ENCODE results near the gene SLC2A6. TPM values are rescaled to one million over a fixed set of nuclear protein-coding genes. Genes with fewer than 3 reads are reported as not detected.
A peak's percentile ranks its signal among the peaks of the same experiment; 100 is the strongest.

SLC2A6 gene
- total RNA-seq, 1 experiment from 2014 or later: 10.7 TPM

GRCh38 chr9:133477461-133477860 lies 1.4 kb downstream of the SLC2A6 start:
- no peaks in the 10 kb centered on the region for H3K9me3 ChIP-seq (ENCODE audit: control insufficient read depth in 1 of 2, insufficient read depth in 1 of 2, low read depth in 1 of 2, low read length in 2 of 2)
- no peak overlapping the region for H3K27ac ChIP-seq (ENCODE audit: low read depth, low read length)
- no peaks in the 10 kb centered on the region for H4K20me1 ChIP-seq (ENCODE audit: insufficient read depth)
- H3K36me3 ChIP-seq (ENCODE audit: control insufficient read depth in 1 of 2, insufficient read depth in 2 of 2, low read length in 2 of 2): no peaks in the 10 kb centered on the region
- H3K9ac ChIP-seq (ENCODE audit: low read length): no peak overlapping the region
- RAD21 ChIA-PET (ENCODE audit: low non-redundant PET in 1 of 2, low total read pairs in 2 of 2, uncharacterized antibody in 2 of 2, unreplicated experiment in 2 of 2): no interaction called here
- TF ChIP-seq CBX3 (IDR thresholded peaks at IDR 0.05; ENCODE audit: low read depth): no peak
- ATAC-seq (no peak), DNase-seq (ENCODE audit: low read depth, low spot score) (no peak)
- intact Hi-C loops (cut with micrococcal nuclease): no loop called here
- TSS peak; percentile 44 for BruUV-seq (replicated peaks)
- peaks cover 13 to 21% of the 10 kb centered on the region in 2 experiments; a peak in 3 of 4 replicates for H3K4me1 ChIP-seq (ENCODE audit: control insufficient read depth in 1 of 2, insufficient read depth in 2 of 2, low read length in 2 of 2)
- peaks cover 6% of the 10 kb centered on the region; the same call in 1 of the 2 replicates for H3K79me2 ChIP-seq (ENCODE audit: insufficient read depth, low read length)
- CTCF ChIA-PET: no interaction called here
- H3K27me3 ChIP-seq (ENCODE audit: insufficient read depth, low read length): no peaks in the 10 kb centered on the region
- H2AFZ ChIP-seq (ENCODE audit: low read depth, low read length, poor library complexity, severe bottlenecking): no peak overlapping the region
- H3K4me3 ChIP-seq (replicated peaks in 1 of 2; ENCODE audit: low read depth in 1 of 2, low read length in 2 of 2): no peak overlapping the region
- POLR2A ChIA-PET: no interaction called here
- peak overlapping the region; percentile 98; the same call in 1 of the 2 replicates for H3K4me2 ChIP-seq (ENCODE audit: low read length)
- H3K9me2 ChIP-seq (ENCODE audit: insufficient read depth): no peaks in the 10 kb centered on the region

DNA sequence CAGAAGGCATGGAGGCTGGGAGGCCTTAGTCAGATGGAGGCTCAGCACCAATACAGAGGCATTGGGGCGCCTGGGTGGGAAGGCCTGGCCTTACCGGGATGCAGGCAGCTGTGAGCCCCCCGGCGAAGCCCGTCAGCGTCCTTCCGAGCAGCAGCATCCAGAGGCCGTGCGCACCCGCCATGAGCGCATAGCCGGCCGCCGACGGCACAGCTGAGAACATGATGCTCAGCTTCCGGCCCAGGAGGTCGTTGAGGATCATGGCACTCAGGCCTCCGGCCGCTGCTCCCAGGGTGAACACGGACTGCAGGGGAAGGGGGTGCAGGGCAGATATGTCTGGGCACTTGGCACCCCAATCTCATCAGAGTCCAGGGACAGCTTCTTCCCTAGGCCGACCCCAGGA lies 2.0 kb downstream of the SLC2A6 start:
- no TSS peak for BruUV-seq (replicated peaks)
- Histone ChIP-seq H3K9me3 (ENCODE audit: control insufficient read depth in 1 of 2, insufficient read depth in 1 of 2, low read depth in 1 of 2, low read length in 2 of 2) (no peaks in the 10 kb centered on the region), H2AFZ (ENCODE audit: low read depth, low read length, poor library complexity, severe bottlenecking) (no peak overlapping the region), H3K36me3 (ENCODE audit: control insufficient read depth in 1 of 2, insufficient read depth in 2 of 2, low read length in 2 of 2) (no peaks in the 10 kb centered on the region), H3K79me2 (ENCODE audit: insufficient read depth, low read length) (peaks cover 6% of the 10 kb centered on the region; the same call in 1 of the 2 replicates), H3K4me1 (ENCODE audit: control insufficient read depth in 1 of 2, insufficient read depth in 2 of 2, low read length in 2 of 2) (peaks cover 13 to 21% of the 10 kb centered on the region in 2 experiments; a peak in 3 of 4 replicates), H4K20me1 (ENCODE audit: insufficient read depth) (no peaks in the 10 kb centered on the region), H3K27me3 (ENCODE audit: insufficient read depth, low read length) (no peaks in the 10 kb centered on the region), H3K9ac (ENCODE audit: low read length) (no peak overlapping the region), H3K4me2 (ENCODE audit: low read length) (no peak overlapping the region), H3K9me2 (ENCODE audit: insufficient read depth) (no peaks in the 10 kb centered on the region), H3K4me3 (replicated peaks in 1 of 2; ENCODE audit: low read depth in 1 of 2, low read length in 2 of 2) (no peak overlapping the region), H3K27ac (ENCODE audit: low read depth, low read length) (no peak overlapping the region)
- ATAC-seq: no peak
- DNase-seq (ENCODE audit: low read depth, low spot score): no peak
- intact Hi-C loops (cut with micrococcal nuclease): no loop called here
- ChIA-PET CTCF (no interaction called here), RAD21 (ENCODE audit: low non-redundant PET in 1 of 2, low total read pairs in 2 of 2, uncharacterized antibody in 2 of 2, unreplicated experiment in 2 of 2) (no interaction called here), POLR2A (no interaction called here)
- TF ChIP-seq CBX3 (IDR thresholded peaks at IDR 0.05; ENCODE audit: low read depth) (no peak), ZFX (IDR thresholded peaks at IDR 0.05) (no peak), ZNF274 (IDR thresholded peaks at IDR 0.05; ENCODE audit: low read depth, low read length) (no peak), MAX (IDR thresholded peaks at IDR 0.05) (no peak), ZBTB33 (IDR thresholded peaks at IDR 0.05; ENCODE audit: extremely low read depth, insufficient replicate concordance, low read length) (no peak), REST (IDR thresholded peaks at IDR 0.05; ENCODE audit: low read depth) (no peak), SIN3A (IDR thresholded peaks at IDR 0.05; ENCODE audit: low read depth) (no peak), RAD21 (IDR thresholded peaks at IDR 0.05; ENCODE audit: low read depth) (no peak), EZH2phosphoT487 (IDR thresholded peaks at IDR 0.05; ENCODE audit: borderline replicate concordance) (no peak), CTCF (IDR thresholded peaks at IDR 0.05 in 2 of 3, conservative IDR thresholded peaks at IDR 0.05 in 1 of 3; ENCODE audit: borderline replicate concordance in 1 of 3, insufficient read depth in 1 of 3, low read depth in 2 of 3, low read length in 2 of 3) (no peak), EGR1 (IDR thresholded peaks at IDR 0.05; ENCODE audit: low read depth) (no peak), SP1 (IDR thresholded peaks at IDR 0.05; ENCODE audit: low read depth) (no peak), ELF1 (IDR thresholded peaks at IDR 0.05; ENCODE audit: borderline replicate concordance, low read depth) (no peak)

Measured in HCT116 (cell line).